Activated CD4-positive, alpha-beta T cell treated with anti-CD3 and anti-CD28 coated beads for 48 hours (primary cell): ENCODE data around the gene EIF2B1.

Experiments
- DNase-seq: peaks from one replicate; pipeline ENCODE4 v3.0.0-alpha.2; 2020

The EIF2B1 gene

GRCh38 chr12:123633379-123634141, at the start of gene EIF2B1, which contains the start of gene GTF2H3:
Gene EIF2B1 (minus strand): TSS chr12:123633686. CDS start chr12:123633557, 129 bp downstream.
Gene GTF2H3 (plus strand): TSS chr12:123633829. CDS start chr12:123633860, 31 bp downstream.
- DNase-seq, result peak; percentile 98

DNA sequence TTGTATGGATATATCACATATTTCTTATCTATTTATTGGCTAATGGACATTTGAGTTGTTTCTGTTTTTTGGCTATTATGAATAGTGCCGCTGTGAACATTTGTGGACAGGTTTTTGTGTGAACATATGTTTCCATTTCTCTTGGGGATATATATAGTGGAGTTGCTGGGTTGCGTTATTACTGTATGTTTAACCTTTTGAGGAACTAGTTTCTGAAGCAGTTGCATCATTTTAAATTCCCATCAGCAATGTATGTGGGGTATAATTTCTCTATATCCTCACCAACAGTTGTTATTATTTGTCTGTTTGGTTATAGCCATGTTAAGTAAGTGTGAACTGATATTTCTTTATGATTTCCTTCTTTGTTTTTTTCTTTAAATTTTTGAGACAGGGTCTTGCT, 48.1 kb upstream of the EIF2B1 start:
- no peak for DNase-seq

GRCh38 chr12:123678981-123679380, 45.5 kb upstream of the EIF2B1 start:
- DNase-seq, result no peak

DNA sequence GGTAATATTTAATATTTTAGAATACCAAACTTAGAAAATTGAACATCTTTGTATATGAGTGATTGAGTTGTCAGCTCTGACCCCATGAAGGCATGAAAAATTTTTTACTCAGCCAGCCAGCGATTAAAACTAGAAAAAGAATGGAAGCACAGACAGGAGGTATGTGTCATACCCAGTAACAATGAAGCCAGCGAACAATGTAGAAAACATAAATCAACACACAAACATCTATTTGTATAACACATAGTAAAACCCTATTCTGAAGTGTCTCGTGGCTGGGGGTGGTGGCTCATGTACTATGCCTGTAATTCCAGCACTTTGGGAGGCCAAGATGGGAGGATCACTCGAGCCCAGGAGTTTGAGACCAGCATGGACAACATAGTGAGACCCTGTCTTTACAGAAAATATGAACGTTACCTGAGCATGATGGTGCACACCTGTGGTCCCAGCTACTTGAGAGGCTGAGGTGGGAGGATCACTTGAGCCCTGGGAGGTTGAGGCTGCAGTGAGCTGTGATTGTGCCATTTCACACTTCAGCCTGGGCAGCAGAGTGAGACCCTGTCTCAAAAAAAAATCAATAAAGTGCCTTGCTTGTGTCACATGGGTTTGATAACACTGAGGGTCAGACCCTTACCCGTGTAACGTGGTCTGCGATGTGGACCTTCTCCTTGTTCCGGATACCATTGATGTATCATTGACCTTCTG, 43.3 kb upstream of the EIF2B1 start:
- DNase-seq, result no peak

DNA sequence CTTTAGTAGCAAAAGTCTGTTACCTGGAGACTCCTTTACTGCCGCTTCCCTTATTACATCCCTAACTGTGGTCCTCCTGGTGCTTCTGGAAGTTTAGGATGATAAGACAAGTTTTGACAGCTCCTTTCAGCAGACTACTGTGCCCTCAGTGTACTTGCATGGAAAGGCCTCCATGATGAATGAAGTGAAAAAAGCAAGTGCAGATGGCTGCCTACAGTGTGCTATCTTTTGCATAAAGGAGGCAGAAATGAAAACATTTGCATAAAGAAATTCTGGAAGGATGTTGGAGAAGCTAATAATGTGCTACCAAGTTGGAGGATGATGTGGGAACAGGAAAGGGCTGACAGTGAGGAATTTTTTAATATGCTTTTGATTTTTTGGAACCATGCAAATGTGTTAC, 42.0 kb upstream of the EIF2B1 start:
- DNase-seq, result no peak

DNA sequence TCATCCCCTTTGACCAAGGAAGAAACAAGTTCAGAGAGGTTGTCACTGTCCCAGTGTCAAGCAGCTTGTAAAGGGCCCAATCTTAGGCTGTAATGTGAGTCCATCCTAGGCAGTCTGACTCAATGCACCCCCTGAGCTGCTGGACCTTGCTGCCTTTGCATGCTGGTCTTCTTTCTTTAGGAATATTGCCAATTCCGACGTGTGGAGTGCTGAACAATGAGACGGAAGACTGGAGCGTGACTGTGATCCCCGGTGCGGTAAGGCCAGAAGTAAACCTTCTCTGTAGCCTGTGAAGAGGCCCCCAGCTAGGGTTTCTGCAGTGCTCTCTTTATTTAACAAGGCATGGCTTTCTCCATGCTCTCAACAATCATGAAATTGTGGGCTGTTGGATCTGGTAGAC, 38.4 kb upstream of the EIF2B1 start:
- no peak for DNase-seq

DNA sequence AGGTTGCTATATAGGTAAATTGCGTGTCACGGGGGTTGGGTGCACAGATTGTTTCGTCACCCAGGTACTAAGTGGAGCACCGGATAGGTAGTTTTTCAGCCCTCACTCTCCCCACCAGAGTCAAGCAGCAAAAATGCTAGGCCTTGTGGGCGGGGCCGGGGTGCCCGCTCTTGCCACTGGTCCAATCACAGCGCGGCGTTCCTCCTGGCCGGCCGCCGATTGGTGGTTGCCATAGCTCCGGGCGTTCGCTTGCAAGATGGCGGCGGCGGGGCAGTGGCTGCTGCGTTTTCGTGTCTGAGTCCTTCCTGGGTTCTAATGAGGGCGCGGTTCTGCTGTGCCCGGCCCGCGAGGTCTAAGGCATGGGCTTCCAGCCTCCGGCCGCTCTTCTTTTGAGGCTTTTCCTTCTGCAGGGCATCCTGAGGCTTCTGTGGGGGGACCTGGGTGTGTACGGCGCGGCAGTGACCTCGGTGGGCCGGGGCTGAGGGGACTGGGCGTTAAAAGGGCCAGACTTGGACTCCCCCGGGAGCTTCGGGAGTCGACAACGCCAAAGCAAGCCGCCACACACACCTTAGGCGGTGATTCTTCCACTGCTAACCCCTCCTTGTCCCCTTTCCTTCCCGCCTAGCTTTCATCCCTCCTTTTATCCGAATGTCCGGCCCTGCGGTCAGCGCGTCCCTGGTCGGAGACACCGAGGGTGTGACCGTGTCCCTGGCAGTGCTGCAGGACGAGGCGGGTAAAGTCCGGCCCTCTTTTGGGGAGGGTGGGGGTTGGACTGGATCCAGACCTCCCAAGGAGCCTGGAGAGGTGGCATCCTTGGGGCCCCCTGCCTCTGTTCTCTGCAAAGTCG, 37.6 kb upstream of the EIF2B1 start, which contains the start of gene TCTN2:
TSS of gene TCTN2 (plus strand) at position 232 of the 847 bp plus-strand sequence. CDS start at position 360, 128 bp downstream.
- DNase-seq, result peak; percentile 97

GRCh38 chr12:123667771-123668170, 34.3 kb upstream of the EIF2B1 start:
- no peak for DNase-seq

DNA sequence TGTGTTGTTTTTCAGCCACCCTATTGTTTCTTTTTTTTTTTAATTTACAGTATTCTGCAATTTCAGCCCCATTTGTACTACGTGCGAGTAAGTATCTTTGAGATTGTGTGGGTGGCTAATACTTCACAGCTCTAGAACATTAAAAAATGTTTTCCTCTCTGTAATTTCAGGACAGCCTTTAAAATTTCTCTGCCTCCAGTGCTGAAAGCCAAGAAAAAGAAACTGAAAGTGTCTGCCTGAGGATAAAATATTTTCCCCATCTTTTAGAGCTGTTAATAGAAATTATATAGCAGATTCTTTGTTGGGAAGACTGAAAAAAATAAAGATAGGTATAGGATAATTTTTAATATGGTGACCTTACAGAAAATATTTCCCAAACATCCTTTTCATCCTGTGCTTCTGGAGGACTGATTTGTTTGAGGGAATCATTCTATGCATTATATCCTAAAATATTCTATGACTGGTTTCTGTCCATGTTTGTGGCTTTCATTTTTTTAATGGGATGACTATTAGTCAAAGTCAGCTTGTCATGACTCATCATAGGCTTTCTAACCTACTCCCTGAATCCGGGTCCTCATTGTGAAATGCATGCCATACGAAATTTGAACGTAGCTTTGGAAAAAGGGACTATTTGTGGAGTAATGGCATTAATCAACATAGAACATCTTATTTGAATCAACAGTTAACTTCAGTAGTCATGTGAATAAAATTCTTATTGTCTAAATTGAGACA, 26.7 kb upstream of the EIF2B1 start:
- DNase-seq, result no peak

- no peak for DNase-seq
These were observed 23.7 kb upstream of the EIF2B1 start for GRCh38 chr12:123657211-123657610.

GRCh38 chr12:123656392-123656791, 22.9 kb upstream of the EIF2B1 start:
- no peak for DNase-seq

GRCh38 chr12:123655420-123655819, 21.9 kb upstream of the EIF2B1 start:
- DNase-seq, result no peak

- DNase-seq, result no peak
These were observed 20.7 kb upstream of the EIF2B1 start for GRCh38 chr12:123654129-123654701.

DNA sequence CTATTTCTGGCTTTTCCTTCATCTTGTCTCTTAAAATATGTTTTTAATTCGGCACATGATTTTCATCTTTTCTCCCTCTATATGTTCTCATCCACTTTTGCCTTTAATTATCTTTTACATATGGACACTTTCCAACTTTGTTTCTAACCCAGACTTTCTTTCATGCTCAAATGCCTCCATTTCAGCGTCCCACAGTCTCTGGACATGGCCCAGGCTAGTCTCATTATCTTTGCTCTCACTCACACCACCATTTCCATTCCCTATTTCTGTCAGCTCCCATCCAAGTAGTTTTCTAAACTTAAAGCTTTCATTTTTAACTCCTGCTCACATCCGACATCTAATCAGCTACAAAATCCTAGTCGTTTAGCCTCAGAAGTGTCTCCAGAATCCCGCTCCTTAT, 14.9 kb upstream of the EIF2B1 start:
- no peak for DNase-seq

- DNase-seq, result no peak
These were observed 12.4 kb upstream of the EIF2B1 start for GRCh38 chr12:123645878-123646277.

DNA sequence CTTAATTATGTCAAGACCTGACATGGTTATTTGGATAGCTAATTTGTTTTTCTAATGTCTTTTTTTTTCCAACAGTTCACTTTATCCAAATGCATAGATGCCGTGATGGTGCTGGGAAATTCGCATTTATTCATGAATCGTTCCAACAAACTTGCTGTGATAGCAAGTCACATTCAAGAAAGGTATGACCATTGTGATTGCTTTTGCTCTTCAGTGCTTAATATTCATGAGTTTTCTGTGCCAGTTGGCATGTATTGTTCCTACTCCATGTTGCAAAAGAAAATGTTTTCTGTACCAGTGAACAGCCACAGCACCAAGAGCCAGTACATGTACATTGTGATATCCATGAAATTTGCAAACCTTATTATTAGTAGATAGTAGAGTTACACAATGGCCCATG, 11.9 kb upstream of the EIF2B1 start:
- DNase-seq, result no peak

DNA sequence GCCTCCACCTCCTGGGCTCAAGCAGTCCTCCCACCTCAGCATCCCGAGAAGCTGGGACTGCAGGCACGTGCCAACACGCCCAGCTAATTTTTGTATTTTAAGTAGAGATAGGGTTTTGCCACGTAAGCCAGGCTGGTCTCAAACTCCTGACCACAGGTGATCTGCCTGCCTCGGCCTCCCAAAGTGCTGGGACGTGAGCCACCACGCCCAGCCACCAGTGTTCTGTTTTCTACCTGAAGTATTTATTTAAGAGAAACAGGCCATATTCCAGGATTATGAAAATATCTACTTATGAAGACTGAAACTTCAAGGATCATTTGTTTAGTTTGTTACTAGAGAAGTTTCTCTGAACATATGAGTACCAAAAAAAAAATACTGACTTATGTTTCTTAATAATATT, 10.4 kb upstream of the EIF2B1 start:
- no peak for DNase-seq

GRCh38 chr12:123634142-123634561, 666 bp upstream of the EIF2B1 start:
- peak; percentile 21 for DNase-seq

DNA sequence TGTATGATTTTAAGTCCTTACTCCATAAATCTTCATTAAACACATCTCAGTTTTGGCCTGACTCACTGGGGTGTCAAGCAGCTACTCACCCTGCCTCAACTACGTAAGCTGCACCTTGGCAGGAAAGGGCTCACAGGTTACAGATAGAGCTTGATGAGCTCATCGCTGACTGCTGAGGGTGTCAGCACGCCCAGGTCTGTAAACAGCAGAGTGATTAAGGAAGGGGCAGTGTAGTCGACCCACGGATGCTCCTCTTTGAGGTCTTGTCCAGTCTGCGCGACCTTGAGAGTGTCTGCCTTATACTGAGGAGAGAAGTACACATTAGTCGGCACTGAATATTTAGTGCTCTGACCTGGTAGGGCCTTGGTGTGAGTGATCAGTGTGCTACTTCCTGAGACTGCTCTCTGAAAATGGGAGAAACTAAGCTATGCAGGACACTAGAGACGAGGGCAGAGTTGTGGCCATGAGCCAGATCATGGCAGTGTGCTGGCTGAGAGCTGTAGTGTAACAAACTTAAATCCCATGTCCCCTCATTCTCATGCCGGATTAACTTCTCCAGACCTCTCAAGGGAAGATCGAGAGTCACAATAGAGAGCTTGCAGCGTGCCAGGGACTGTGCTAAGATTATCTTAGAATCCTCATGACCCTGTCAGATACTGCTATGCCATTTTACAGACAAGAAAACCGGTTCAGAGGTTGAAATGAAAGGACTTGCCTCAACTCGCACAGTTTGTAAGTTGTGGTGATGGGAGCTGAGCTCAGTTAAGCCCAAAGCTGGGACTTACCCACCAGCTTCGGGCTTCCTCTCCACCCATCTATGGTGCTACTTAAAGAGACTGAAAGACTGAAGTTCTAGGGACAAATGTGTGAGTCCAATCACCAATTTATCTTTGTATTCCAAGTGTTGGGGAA, 11.6 kb downstream of the EIF2B1 start:
- DNase-seq, result peak; percentile 46

- no peak for DNase-seq
These were observed 12.4 kb downstream of the EIF2B1 start for GRCh38 chr12:123621101-123621500.

DNA sequence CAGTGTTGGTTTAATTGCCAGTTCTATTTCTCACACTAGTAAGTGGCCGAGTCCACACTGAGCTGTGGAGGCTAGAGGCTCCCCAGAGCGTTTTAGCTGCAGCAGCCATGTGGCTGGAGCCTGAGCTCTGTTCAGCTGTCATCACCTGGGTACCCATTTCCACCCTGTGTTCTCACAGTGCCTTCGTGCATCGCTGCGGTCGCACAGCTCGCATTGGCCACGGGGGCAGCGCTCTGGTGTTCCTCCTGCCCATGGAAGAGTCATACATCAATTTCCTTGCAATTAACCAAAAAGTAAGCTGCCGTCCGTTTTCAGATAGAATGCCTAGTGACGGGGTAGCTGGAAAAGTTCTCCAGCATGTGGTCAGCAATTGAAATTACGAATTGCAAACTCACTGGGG, 15.9 kb downstream of the EIF2B1 start:
- DNase-seq, result no peak
